Measurements from ENCODE around the gene OR10A2. TPM values are rescaled to one million over a fixed set of nuclear protein-coding genes. Genes with fewer than 3 reads are reported as not detected.

OR10A2 gene
- total and polyA plus RNA-seq, 8 donors, result not detected

DNA sequence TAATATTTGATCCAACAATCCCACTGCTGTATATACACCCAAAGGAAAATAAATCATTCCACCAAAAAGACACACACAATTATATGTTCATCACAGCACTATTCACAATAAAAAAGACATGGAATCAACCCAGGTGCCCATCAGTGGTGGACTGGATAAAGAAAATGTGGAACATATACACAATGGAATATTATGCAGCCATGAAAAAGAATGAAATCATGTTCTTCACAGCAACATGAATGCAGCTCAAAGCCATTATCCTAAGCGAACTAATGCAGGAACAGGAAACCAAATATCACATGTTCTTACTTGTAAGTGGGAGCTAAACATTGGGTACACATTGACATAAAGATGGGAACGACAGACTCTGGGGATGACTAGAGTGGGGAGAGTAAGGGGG is 56.8 kb downstream of the OR10A2 start:
- intact Hi-C loops (cut with DNase I; ENCODE audit: low total_unique reads), result no loop called here
- DNase-seq, result no peak

DNA sequence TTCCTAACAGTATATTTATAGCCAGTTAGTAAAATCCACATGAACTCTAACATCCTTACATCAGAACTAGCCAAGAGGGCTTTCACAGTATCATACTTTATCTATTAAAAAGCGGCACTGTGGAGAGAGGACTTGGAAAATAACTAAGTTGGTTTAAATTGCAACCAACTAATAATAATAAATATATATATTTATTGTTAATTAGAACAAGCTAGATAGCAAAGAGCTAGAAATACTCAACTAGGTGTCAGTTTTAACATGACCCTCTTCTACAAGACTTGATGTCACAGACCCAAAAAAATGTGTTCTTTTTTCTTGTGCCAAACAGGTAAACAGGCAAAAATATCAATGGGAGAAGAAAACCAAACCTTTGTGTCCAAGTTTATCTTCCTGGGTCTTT is 57.8 kb downstream of the OR10A2 start, which contains the start of gene OR2D3:
Gene OR2D3, plus strand, starts transcription at position 301 of the 400 bp plus-strand sequence. Its CDS starts 0 bp downstream, at position 301.
- no peak for TF ChIP-seq EP300 (IDR thresholded peaks at IDR 0.05)
- TF ChIP-seq, protein P1, sequence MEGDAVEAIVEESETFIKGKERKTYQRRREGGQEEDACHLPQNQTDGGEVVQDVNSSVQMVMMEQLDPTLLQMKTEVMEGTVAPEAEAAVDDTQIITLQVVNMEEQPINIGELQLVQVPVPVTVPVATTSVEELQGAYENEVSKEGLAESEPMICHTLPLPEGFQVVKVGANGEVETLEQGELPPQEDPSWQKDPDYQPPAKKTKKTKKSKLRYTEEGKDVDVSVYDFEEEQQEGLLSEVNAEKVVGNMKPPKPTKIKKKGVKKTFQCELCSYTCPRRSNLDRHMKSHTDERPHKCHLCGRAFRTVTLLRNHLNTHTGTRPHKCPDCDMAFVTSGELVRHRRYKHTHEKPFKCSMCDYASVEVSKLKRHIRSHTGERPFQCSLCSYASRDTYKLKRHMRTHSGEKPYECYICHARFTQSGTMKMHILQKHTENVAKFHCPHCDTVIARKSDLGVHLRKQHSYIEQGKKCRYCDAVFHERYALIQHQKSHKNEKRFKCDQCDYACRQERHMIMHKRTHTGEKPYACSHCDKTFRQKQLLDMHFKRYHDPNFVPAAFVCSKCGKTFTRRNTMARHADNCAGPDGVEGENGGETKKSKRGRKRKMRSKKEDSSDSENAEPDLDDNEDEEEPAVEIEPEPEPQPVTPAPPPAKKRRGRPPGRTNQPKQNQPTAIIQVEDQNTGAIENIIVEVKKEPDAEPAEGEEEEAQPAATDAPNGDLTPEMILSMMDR (IDR thresholded peaks at IDR 0.05), result no peak
- TF ChIP-seq POLR2A (IDR thresholded peaks at IDR 0.05), result no peak
- no peak for TF ChIP-seq POLR2AphosphoS5 (IDR thresholded peaks at IDR 0.05)
- no peak for DNase-seq
- intact Hi-C loops (cut with DNase I; ENCODE audit: low total_unique reads), result no loop called here
- Histone ChIP-seq H3K4me1 (no peaks in the 10 kb centered on the region), H3K27me3 (no peaks in the 10 kb centered on the region), H3K27ac (no peak within 1 kb of the TSS), H3K9me3 (peaks cover 0 to 4% (median 0%) of the 10 kb centered on the region in 4 donors), H3K36me3 (no peaks in the 10 kb centered on the region), H3K4me3 (no peak within 1 kb of the TSS)
- 88 to 97% (median 89%) methylated on average over 1 of the region's 1 CpG for WGBS, 5 donors

More for the DNA sequence above, 56.8 kb downstream of the OR10A2 start:
- no peak overlapping the region for H3K27ac ChIP-seq
- no peaks in the 10 kb centered on the region for H3K27me3 ChIP-seq
- H3K9me3 ChIP-seq, result peaks cover 0 to 4% (median 0%) of the 10 kb centered on the region in 4 donors
- H3K4me1 ChIP-seq, result no peaks in the 10 kb centered on the region
- H3K36me3 ChIP-seq, result no peaks in the 10 kb centered on the region
- TF ChIP-seq POLR2AphosphoS5 (IDR thresholded peaks at IDR 0.05) (no peak), EP300 (IDR thresholded peaks at IDR 0.05) (no peak), POLR2A (IDR thresholded peaks at IDR 0.05) (no peak)
- TF ChIP-seq, protein P1 (IDR thresholded peaks at IDR 0.05), result no peak
- H3K4me3 ChIP-seq, result no peak overlapping the region
- 29 to 59% (median 31%) methylated on average over 2 of the region's 2 CpGs for WGBS, 5 donors

Other genes with a start within 250 kb of the OR10A2 start
- 100 to 1,000 TPM in 1 of 5 donors, 10 to 100 TPM in 4; 45.9 to 213 (median 91.5) TPM for gene TPP1, start 243.6 kb upstream of the OR10A2 start, total RNA-seq
- 10 to 100 TPM; 11.9 to 32.8 (median 26.1) TPM for gene TPP1, start 243.6 kb upstream of the OR10A2 start, polyA plus RNA-seq
- 10 to 100 TPM in 4 of 5 donors, 1 to 10 TPM in 1; 9.9 to 22.8 (median 17.4) TPM for gene DCHS1, start 207.2 kb upstream of the OR10A2 start, total RNA-seq
- gene DCHS1, start 207.2 kb upstream of the OR10A2 start, polyA plus RNA-seq, result 1 to 10 TPM in 2 of 3 donors, under 1 TPM in 1; 0.76 to 2.6 (median 1.6) TPM
- gene MRPL17, start 179.7 kb upstream of the OR10A2 start, total RNA-seq, result 100 to 1,000 TPM in 1 of 5 donors, 10 to 100 TPM in 3, 1 to 10 TPM in 1; 9.0 to 148 (median 20.4) TPM
- gene MRPL17, start 179.7 kb upstream of the OR10A2 start, polyA plus RNA-seq, result 10 to 100 TPM; 43.2 to 52.2 (median 49.4) TPM
- under 1 TPM in 2 of 5 donors, not detected in 3; 0.29 to 0.55 TPM for gene OR2AG2, start 91.1 kb upstream of the OR10A2 start, total RNA-seq
- not detected for gene OR2AG2, start 91.1 kb upstream of the OR10A2 start, polyA plus RNA-seq
- under 1 TPM in 1 of 5 donors, not detected in 4; under 0.01 TPM for gene OR2AG1, start 80.0 kb upstream of the OR10A2 start, total RNA-seq
- gene OR2AG1, start 80.0 kb upstream of the OR10A2 start, polyA plus RNA-seq, result not detected
- under 1 TPM in 1 of 5 donors, not detected in 4; 0.55 TPM for gene OR6A2, start 63.4 kb upstream of the OR10A2 start, total RNA-seq
- gene OR6A2, start 63.4 kb upstream of the OR10A2 start, polyA plus RNA-seq, result not detected
- not detected for gene OR10A5, start 17.4 kb upstream of the OR10A2 start, total RNA-seq
- gene OR10A5, start 17.4 kb upstream of the OR10A2 start, polyA plus RNA-seq, result not detected
- gene OR10A4, start 13.6 kb downstream of the OR10A2 start, total RNA-seq, result not detected
- gene OR10A4, start 13.6 kb downstream of the OR10A2 start, polyA plus RNA-seq, result not detected
- not detected for gene OR2D2, start 29.4 kb downstream of the OR10A2 start, total RNA-seq
- not detected for gene OR2D2, start 29.4 kb downstream of the OR10A2 start, polyA plus RNA-seq
- not detected for gene OR2D3, start 57.9 kb downstream of the OR10A2 start, total RNA-seq
- gene OR2D3, start 57.9 kb downstream of the OR10A2 start, polyA plus RNA-seq, result not detected
- 10 to 100 TPM in 1 of 5 donors, 1 to 10 TPM in 3, under 1 TPM in 1; 0.89 to 12.3 (median 2.4) TPM for gene ZNF215, start 63.4 kb downstream of the OR10A2 start, total RNA-seq
- under 1 TPM in 2 of 3 donors, not detected in 1; 0.46 to 0.98 TPM for gene ZNF215, start 63.4 kb downstream of the OR10A2 start, polyA plus RNA-seq
- 1 to 10 TPM in 1 of 5 donors, under 1 TPM in 2, not detected in 2; 0.58 to 4.0 (median 0.87) TPM for gene ZNF214, start 157.3 kb downstream of the OR10A2 start, total RNA-seq
- under 1 TPM; 0.37 to 0.63 (median 0.61) TPM for gene ZNF214, start 157.3 kb downstream of the OR10A2 start, polyA plus RNA-seq
- under 1 TPM in 1 of 5 donors, not detected in 4; 0.18 TPM for gene NLRP14, start 157.4 kb downstream of the OR10A2 start, total RNA-seq
- gene NLRP14, start 157.4 kb downstream of the OR10A2 start, polyA plus RNA-seq, result not detected
- gene RBMXL2, start 225.9 kb downstream of the OR10A2 start, total RNA-seq, result 1 to 10 TPM in 1 of 5 donors, under 1 TPM in 1, not detected in 3; 0.18 to 7.6 TPM
- gene RBMXL2, start 225.9 kb downstream of the OR10A2 start, polyA plus RNA-seq, result not detected